M059J (cell line): ENCODE measurements around the gene TCEA3. TPM values are rescaled to one million over a fixed set of nuclear protein-coding genes. Genes with fewer than 3 reads are reported as not detected.

Experiments used
- total RNA-seq: library from RNA; depleted of rRNA; stranded (reverse); fragments of >200 nt; shearing (Covaris generic); gene quantifications from 2 replicates; pipeline ENCODE4 v1.2.3, GENCODE V29; 2014; rRNA removed

Gene TCEA3
- total RNA-seq, 1 experiment from 2014 or later: 0.30 TPM

Other genes with a start within 250 kb of the TCEA3 start
- 0.22 and 0.39 TPM in 2 replicates for gene HTR1D, start 207.2 kb downstream of the TCEA3 start, total RNA-seq
- gene HNRNPR, start 80.5 kb downstream of the TCEA3 start, total RNA-seq: 114 and 166 TPM in 2 replicates
- 18.3 and 18.6 TPM in 2 replicates for gene ZNF436, start 54.9 kb downstream of the TCEA3 start, total RNA-seq
- gene ASAP3, start 59.4 kb upstream of the TCEA3 start, total RNA-seq: 6.7 and 13.7 TPM in 2 replicates
- 2.8 and 3.6 TPM in 2 replicates for gene E2F2, start 106.5 kb upstream of the TCEA3 start, total RNA-seq
- 909 and 1,078 TPM in 2 replicates for gene ID3, start 134.8 kb upstream of the TCEA3 start, total RNA-seq